Mononuclear cell (primary cell): ENCODE measurements around the gene ERBB4. TPM values are rescaled to one million over a fixed set of nuclear protein-coding genes. Genes with fewer than 3 reads are reported as not detected.
"Not testable (repeated sequence)": the region's sequence is repeated elsewhere in the genome, so short reads cannot be mapped to it uniquely, and the experiment has no call there.

ENCODE experiments used
- H3K27me3 ChIP-seq: 2 replicates; pipeline ENCODE4 v1.6.0; 2011; ENCODE audit warnings: low read length, control low read depth; ENCODE audit not compliant: insufficient read depth
- H3K4me1 ChIP-seq: 2 replicates; pipeline ENCODE4 v1.5.1; 2011; ENCODE audit warnings: mild to moderate bottlenecking, low read length, control low read depth; ENCODE audit not compliant: insufficient read depth
- H3K4me3 ChIP-seq: 2 replicates; pipeline ENCODE4 v1.5.1; 2011; ENCODE audit warnings: mild to moderate bottlenecking, low read length, moderate library complexity
- H3K9me3 ChIP-seq: 2 replicates; pipeline ENCODE4 v1.5.1; 2011; ENCODE audit warnings: low read depth, mild to moderate bottlenecking, control low read depth, low read length
- total RNA-seq: library from RNA; depleted of rRNA; stranded (reverse); fragments of >200 nt; gene quantifications from one replicate; pipeline ENCODE4 v1.2.3, GENCODE V29; 2012

The ERBB4 gene
- total RNA-seq, 1 donor, result not detected

- Histone ChIP-seq H3K27me3 (no peaks in the 10 kb centered on the region), H3K4me1 (no peaks in the 10 kb centered on the region), H3K4me3 (no peak overlapping the region), H3K9me3 (no peaks in the 10 kb centered on the region)
Measured at GRCh38 chr2:212028798-212029394, 509.7 kb downstream of the ERBB4 start.

- H3K27me3 ChIP-seq, result no peaks in the 10 kb centered on the region
- no peak overlapping the region for H3K4me3 ChIP-seq
- no peaks in the 10 kb centered on the region for H3K4me1 ChIP-seq
- H3K9me3 ChIP-seq, result no peaks in the 10 kb centered on the region
Measured at GRCh38 chr2:212027681-212028628, 510.6 kb downstream of the ERBB4 start.

GRCh38 chr2:212024040-212024439 is 514.6 kb downstream of the ERBB4 start:
- Histone ChIP-seq H3K4me3 (no peak overlapping the region), H3K27me3 (no peaks in the 10 kb centered on the region), H3K4me1 (no peaks in the 10 kb centered on the region), H3K9me3 (no peaks in the 10 kb centered on the region)

GRCh38 chr2:212022966-212023365 is 515.6 kb downstream of the ERBB4 start:
- no peak overlapping the region for H3K4me3 ChIP-seq
- no peaks in the 10 kb centered on the region for H3K4me1 ChIP-seq

GRCh38 chr2:212021947-212022346 is 516.7 kb downstream of the ERBB4 start:
- Histone ChIP-seq H3K4me1 (no peaks in the 10 kb centered on the region), H3K9me3 (no peaks in the 10 kb centered on the region), H3K27me3 (no peaks in the 10 kb centered on the region), H3K4me3 (no peak overlapping the region)

More at GRCh38 chr2:212022966-212023365, 515.6 kb downstream of the ERBB4 start:
- Histone ChIP-seq H3K27me3 (no peaks in the 10 kb centered on the region), H3K9me3 (no peaks in the 10 kb centered on the region)

- Histone ChIP-seq H3K27me3 (no peaks in the 10 kb centered on the region), H3K4me1 (no peaks in the 10 kb centered on the region), H3K9me3 (no peaks in the 10 kb centered on the region), H3K4me3 (no peak overlapping the region)
Measured at GRCh38 chr2:212015588-212015987, 523.0 kb downstream of the ERBB4 start.

- no peaks in the 10 kb centered on the region for H3K9me3 ChIP-seq
- no peaks in the 10 kb centered on the region for H3K27me3 ChIP-seq
- no peaks in the 10 kb centered on the region for H3K4me1 ChIP-seq
- H3K4me3 ChIP-seq, result no peak overlapping the region
Measured at GRCh38 chr2:212013626-212014025, 525.0 kb downstream of the ERBB4 start.

- not testable (repeated sequence) for H3K9me3 ChIP-seq, H3K4me3 ChIP-seq, H3K4me1 ChIP-seq, H3K27me3 ChIP-seq
Measured at GRCh38 chr2:212010305-212010704, 528.3 kb downstream of the ERBB4 start.

- H3K4me3 ChIP-seq, result no peak overlapping the region
- no peaks in the 10 kb centered on the region for H3K4me1 ChIP-seq
- no peaks in the 10 kb centered on the region for H3K9me3 ChIP-seq
- H3K27me3 ChIP-seq, result no peaks in the 10 kb centered on the region
Measured at GRCh38 chr2:212007972-212008371, 530.6 kb downstream of the ERBB4 start.

GRCh38 chr2:212005085-212005671 is 533.4 kb downstream of the ERBB4 start:
- no peaks in the 10 kb centered on the region for H3K9me3 ChIP-seq
- no peaks in the 10 kb centered on the region for H3K27me3 ChIP-seq
- no peaks in the 10 kb centered on the region for H3K4me1 ChIP-seq
- no peak overlapping the region for H3K4me3 ChIP-seq

GRCh38 chr2:212001325-212001724 is 537.3 kb downstream of the ERBB4 start:
- Histone ChIP-seq H3K4me3 (no peak overlapping the region), H3K9me3 (no peaks in the 10 kb centered on the region)

GRCh38 chr2:211996857-211997256 is 541.7 kb downstream of the ERBB4 start:
- Histone ChIP-seq H3K4me3 (no peak overlapping the region), H3K27me3 (no peaks in the 10 kb centered on the region), H3K4me1 (no peaks in the 10 kb centered on the region), H3K9me3 (no peaks in the 10 kb centered on the region)

More at GRCh38 chr2:212001325-212001724, 537.3 kb downstream of the ERBB4 start:
- H3K27me3 ChIP-seq, result no peaks in the 10 kb centered on the region
- H3K4me1 ChIP-seq, result no peaks in the 10 kb centered on the region

GRCh38 chr2:211994806-211995205 is 543.8 kb downstream of the ERBB4 start:
- Histone ChIP-seq H3K4me3 (no peak overlapping the region), H3K27me3 (no peaks in the 10 kb centered on the region), H3K4me1 (no peaks in the 10 kb centered on the region), H3K9me3 (no peaks in the 10 kb centered on the region)

GRCh38 chr2:211990335-211990734 is 548.3 kb downstream of the ERBB4 start:
- Histone ChIP-seq H3K4me3 (no peak overlapping the region), H3K9me3 (no peaks in the 10 kb centered on the region), H3K27me3 (no peaks in the 10 kb centered on the region), H3K4me1 (no peaks in the 10 kb centered on the region)

- no peaks in the 10 kb centered on the region for H3K9me3 ChIP-seq
- no peaks in the 10 kb centered on the region for H3K27me3 ChIP-seq
- no peak overlapping the region for H3K4me3 ChIP-seq
- H3K4me1 ChIP-seq, result no peaks in the 10 kb centered on the region
Measured at GRCh38 chr2:211986313-211986712, 552.3 kb downstream of the ERBB4 start.
